Prostate gland (tissue), 2 donors: Measurements from ENCODE around the gene RMND5B.

Source experiments
- CTCF ChIP-seq, 4 experiments: fragments of 200-600 bp in 2 of 4; fragments of 450-650 bp in 2 of 4; sonication (generic) in 2 of 4; IDR thresholded peaks; 1 replicate in 3 of 4; 2 replicates in 1 of 4; pipeline ENCODE4 v1.5.1; 2016 to 2019; ENCODE audit warnings: antibody characterized with exemption in 4 of 4, mild to moderate bottlenecking in 2 of 4, moderate library complexity in 2 of 4
- POLR2AphosphoS5 ChIP-seq: sonication (generic); formaldehyde crosslinking; IDR thresholded peaks from one replicate; pipeline ENCODE4 v1.6.1; 2017; ENCODE audit warnings: antibody characterized with exemption

DNA sequence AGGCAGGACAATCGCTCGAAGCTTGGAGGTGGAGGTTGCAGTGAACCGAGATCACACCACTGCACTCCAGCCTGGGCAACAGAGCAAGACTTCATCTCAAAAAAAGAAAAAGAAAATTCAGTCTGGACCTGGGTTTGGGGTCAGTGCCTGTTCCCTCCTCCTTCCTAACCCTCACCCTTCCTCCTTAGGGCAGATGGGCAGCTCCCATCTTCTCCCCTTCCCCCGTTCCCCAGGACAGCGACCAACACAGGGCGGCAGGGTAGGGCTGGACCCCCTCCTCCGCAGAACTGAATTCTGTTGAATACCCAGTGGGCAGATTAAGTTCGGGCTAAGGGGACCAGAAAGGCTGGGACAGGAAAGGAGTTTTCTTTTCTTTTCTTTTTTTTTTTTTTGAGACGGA is 1.5 kb upstream of the RMND5B start:
- TF ChIP-seq CTCF (IDR thresholded peaks at IDR 0.05) (no peak), POLR2AphosphoS5 (no peak)
